ENCODE results near the gene SLC25A42. TPM values are rescaled to one million over a fixed set of nuclear protein-coding genes. Genes with fewer than 3 reads are reported as not detected.
"Not testable (repeated sequence)": the region's sequence is repeated elsewhere in the genome, so short reads cannot be mapped to it uniquely, and the experiment has no call there.

SLC25A42 gene
- total RNA-seq, 1 donor from 2014 or later, result 24.6 TPM

DNA sequence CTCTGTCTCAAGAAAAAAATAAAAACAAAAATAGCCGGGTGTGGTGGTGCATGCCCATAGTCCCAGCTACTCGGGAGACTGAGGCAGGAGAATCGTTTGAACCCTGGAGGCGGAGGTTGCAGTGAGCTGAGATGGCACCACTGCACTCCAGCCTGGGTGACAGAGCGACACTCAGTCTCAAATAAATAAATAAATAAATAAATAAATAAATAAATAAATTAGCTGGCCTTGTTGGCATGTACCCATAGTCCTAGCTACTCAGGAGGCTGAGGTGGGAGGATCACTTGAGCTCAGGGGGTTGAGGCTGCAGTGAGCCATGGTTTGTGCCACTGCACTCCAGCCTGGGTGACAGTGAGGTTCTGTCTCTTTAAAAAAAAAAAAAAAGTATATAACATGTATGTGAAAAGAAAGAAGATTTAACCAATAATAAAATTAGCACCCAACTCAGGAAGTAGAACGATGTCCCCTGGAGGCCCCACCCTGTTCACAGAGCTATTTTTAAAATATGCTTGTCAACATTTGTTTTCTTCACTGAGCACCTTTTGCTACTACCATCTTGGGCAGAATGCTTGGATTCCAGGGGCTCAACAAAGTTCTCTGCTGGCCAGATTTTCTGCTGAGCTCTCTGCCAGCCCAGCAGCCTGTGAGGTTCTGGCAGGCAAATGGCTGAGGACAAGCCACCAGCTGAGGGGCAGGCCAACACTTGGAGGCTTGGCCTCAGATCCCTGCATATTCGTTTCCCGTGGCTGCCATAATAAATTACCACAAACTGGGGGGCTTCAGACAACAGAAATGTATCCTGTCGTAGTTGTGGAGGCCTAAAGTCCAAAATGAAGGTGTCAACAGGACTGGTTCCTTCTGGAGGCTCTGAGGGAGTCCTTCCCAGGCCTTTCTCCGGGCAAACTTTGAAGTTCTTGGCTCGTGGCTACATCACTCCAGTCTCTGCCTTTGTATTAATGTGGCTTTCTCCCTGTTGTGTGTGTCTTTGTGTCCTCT, 5.2 kb downstream of the SLC25A42 start:
- peak; percentile 37 for DNase-seq (ENCODE audit: low read depth)

DNA sequence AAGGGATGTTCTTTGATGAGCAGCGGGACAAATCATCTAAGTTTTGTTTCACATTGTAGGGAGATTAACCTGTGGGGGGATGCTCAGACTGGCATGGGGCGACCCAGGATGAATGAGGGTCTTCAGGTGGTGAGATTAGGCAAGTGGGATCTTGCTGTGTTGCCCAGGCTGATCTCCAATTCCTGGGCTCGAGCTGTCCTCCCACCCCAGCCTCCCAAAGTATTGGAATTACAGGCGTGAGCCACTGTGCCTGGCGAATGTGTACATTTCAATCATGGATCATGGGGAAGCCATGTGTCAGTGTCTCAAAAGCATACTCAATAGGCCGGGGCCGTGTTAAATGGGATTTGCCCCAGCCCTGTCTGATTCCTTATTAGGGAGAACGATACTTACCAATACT, 8.1 kb downstream of the SLC25A42 start:
- DNase-seq (ENCODE audit: low read depth), result no peak

DNA sequence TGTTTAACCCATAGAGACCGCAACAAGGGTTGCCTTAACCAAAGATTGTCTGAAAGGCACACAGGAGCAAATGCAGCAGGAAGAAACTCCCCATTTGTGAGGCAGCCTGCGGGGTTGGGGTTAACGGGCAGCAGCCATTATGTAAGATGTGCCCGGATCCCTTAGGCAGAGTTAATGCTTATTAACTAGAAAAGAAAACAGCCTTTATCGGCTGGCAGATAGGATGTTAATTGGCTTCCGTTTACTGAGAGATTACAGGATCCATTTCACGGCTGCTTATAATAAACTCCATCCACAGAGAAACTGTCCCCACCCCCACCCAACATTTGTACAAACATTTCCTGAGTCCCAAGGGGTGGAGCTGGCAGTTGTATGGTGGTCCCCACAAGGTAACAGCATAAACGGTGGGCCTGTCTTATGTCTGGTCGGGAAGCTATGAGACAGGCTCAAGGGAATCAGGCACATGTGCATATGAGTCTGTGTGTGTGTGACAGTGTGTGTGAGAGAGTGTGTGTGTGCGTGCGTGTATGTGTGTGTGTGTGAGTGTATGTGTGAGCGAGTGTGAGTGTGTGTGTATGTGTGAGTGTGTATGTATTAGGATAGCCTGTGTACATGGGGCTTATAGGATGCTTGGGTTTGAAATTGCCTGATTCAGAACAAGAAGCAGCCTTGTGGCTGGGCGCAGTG, 10.5 kb downstream of the SLC25A42 start:
- no peak for DNase-seq (ENCODE audit: low read depth)

DNA sequence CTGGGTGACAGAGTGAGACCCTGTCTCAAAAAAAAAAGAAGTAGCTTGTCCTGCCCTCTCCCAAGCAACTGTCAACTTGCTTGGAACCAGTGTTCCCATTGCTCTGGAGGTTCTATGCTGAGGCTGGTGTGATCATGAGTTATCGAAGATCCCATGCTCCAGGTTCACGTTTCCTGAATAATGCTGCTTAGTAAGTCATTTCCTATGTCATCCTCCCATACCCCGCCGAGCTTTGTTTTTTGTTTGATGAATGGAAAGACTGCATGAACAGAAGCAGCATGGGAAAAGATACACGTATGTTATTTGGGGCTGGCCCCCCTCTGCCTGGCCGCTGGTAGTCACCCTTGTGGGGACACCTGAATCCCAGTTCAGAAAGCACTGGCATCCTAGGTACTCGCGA, 11.3 kb downstream of the SLC25A42 start:
- no peak for DNase-seq (ENCODE audit: low read depth)

DNA sequence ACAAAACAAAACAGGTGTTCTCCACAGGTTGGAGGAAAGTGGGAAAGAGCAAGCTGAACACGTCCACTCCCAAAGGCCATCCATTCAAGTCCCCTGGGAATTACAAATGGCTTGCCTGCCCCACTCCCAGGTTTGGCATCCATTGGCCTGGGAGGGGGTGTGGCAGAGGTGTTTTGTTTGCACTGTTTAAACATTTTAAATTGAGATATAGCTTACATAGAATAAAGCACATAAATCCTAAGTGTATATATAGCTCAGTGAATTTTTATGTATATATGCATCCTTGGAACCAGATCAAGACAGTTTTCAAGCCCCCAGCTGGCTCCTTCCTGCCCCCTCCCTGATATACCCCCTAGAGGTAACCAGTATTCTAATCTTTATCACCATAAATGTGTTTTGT, 12.7 kb downstream of the SLC25A42 start:
- no peak for DNase-seq (ENCODE audit: low read depth)

DNA sequence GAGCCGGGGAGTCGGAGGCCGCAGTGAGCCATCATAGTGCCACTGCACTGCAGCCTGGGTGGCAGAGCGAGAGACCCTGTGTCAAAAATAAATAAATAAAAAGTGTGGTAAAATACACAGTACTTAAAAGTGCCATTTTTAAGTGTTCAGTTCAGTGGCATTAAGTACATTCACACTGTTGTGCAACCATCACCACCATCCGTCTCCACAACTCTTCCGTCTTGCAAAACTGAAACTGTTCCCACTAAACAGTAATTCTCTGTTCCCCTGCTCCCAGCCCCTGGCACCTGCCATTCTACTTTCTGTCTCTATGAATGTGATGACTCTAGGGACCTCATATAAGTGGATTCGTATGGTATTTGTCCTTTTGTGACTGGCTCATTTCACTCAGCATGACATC, 13.3 kb downstream of the SLC25A42 start:
- DNase-seq (ENCODE audit: low read depth), result no peak

DNA sequence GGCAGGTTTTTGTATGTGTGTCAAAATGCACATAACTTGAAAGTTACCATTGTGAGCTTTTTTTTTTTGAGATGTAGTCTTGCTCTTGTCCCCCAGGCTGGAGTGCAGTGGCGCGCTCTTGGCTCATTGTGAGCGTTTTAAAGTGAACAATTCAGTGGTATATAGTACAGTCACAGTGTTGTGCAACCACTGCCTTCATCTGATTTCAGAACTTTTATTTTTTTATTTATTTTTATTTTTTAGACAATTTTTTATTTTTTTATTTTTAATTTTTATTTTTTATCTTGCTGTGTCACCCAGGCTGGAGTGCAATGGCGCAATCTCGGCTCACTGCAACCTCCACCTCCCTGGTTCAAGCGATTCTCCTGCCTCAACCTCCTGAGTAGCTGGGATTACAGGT, 15.0 kb downstream of the SLC25A42 start:
- no peak for DNase-seq (ENCODE audit: low read depth)

DNA sequence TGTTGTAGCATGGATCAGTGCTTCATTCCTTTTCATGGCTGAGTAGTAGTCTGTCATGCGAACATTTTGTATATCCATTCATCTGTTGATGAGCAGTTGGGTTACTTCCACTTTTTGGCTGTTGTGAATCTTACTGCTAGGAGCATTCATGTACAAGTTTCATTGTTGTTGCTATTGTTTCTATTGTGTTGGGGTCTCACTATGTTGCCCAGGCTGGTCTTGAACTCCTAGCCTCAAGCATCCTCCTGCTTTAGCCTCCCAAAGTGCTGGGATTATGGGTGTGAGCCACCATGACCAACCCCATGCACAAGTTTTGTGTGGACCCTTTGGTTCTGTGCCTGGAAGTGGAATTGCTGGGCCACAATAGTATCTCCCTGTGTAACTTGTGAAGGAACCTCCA, 15.8 kb downstream of the SLC25A42 start:
- no peak for DNase-seq (ENCODE audit: low read depth)

DNA sequence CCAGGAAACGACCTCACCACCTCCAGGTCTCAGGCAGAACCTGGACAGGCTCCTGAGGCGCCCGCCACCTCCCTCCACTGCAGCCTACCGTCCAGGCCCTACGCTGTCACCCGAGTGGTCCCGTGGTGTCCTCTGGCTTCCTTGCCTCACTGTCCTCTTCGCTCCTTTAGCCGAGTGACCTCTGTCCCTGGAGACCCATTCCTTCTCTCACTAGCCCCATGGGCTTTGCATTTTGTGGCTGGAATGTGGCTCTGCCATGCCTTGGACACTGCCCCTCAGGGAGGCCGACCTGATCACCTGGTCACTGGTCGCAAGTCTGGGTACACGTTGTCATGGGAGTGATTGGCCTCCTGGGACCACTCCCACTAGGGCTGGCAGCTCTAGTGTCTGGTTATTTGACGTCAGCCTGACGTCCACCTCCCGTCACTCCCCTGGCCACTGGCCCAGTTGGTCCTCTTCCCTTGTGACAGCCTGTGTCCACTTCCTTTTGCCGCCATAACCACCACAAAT, 17.9 kb downstream of the SLC25A42 start:
- DNase-seq (ENCODE audit: low read depth), result peak; percentile 17

DNA sequence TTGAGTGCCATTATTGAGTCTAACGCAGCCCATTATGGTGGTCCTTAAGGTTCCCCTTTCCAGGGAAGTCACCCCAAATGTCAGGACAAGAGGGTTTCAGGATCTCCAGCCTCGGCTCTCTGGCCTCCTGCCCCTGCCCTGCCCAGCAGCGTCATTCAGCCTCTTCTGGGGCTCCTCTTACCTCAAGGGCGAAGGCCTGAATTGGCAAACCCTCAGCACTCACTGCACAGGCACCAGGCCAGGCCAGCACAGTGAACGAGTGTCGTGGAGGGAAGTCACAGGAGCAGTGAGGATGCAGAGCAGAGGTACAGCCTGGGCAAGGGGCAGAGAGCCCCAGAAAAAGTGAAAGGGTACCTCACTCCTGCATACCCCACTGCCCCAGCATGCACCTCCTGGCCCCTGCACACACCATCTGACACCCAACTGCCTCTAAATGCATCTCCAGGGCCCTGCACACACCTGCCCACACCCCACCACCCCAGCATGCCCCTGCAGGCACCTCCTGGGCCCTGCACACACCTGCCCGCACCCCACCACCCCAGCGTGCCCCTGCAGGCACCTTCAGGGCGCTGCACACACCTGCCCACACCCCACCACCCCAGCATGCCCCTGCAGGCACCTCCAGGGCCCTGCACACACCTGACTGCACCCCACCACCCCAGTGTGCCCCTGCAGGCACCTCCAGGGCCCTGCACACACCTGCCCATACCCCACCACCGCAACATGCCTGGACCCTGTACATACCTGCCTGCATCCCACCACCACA, 19.8 kb downstream of the SLC25A42 start:
- DNase-seq (ENCODE audit: low read depth), result no peak

DNA sequence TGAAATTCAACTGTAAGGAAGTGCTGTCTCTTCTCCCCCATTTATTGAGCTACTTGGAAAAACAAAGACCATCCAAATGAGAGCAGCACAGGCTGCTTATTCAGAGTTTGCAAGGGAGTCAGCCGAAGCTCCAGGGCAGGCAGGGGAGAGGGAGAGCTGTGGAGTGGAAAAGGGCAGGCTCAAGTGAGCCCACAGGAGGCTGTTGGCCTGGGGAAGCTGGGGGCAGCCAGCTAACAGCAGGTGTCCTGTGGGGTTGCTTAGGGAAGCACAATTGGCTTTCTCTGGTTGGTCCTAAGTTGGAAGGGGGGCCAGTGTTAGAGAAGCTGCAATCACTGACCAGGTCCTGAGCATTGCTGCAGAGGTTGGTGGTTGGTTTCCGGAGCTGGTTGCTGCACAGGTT, 23.9 kb downstream of the SLC25A42 start:
- peak; percentile 47 for DNase-seq (ENCODE audit: low read depth)

DNA sequence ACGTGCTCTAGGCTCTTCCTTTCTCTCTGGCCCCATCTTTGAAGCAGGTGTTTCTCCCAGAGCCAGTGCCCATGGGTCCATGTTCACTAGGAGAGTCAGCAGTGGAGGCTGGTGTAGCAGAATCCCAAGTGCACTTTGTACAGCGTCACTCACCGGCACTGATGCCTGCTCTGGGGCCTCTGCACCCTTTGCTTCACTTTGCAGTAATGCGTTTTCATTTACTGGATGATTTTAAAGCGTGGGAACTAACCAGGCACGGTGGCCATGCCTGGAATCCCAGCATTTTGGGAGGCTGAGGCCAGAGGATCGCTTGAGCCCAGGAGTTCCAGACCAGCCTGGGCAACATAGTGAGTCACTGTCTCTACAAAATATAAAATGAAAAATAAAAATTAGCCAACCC, 30.7 kb downstream of the SLC25A42 start:
- DNase-seq (ENCODE audit: low read depth), result no peak

DNA sequence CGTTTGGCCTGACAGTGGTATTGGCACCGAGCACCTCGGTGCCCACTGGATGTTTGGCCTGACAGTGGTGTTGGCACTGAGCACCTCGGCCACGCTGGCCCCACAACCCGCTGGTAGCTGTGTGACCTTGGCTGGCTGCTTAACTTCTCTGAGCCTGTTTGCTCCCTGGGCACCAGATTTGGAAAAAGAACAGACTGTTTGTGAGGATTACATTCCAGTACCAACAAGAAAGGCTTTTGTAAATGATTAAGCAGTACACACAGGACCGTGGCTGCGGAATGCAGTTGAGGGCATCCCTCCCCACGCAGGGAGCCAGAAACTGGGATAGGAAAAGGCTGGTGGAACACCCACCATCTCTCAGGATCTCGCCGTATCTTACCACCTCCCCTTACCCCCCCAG, 31.9 kb downstream of the SLC25A42 start:
- no peak for DNase-seq (ENCODE audit: low read depth)

DNA sequence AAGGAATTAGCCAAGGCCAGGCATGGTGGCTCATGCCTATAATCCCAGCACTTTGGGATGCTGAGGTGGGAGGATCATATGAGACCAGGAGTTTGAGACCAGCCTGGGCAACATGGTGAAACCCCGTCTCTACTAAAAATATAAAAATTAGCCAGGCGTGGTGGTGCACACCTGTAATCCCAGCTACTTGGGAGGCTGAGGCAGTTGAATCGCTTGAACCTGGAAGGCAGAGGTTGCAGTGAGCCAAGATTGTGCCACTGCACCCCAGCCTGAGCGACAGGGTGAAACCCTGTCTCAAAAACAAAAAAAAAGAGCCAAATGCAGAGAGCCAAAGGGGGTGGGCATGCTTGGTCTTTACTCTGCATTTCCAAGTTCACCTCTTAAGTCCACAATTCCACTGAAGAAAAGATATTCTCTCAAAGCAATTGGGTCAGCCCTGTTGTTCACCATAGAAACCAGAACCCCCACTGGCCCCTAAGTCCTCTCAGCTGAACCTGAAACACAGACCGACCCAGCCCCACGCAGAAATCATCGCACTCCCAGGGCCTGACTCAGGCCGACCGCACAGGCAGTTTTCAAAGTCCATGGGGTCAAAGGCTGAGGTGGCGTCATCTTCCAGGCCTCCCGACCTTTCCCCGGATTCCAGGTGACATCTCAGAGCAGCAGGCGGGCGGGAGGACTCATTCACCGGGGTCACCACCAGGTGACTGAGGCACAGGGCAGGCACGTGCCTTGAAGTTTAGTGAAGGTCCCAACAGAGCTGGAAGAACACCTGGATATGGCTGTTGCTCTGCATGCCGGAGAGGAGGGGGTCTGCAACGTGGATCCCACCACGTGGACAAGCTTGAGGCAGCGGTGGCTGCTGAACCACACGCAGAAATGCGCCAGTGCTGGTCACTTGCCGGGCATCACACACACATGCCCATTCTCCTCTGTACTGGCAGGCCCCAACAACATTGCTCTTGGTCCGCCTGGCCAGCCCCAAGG, 33.1 kb downstream of the SLC25A42 start:
- no peak for DNase-seq (ENCODE audit: low read depth)

DNA sequence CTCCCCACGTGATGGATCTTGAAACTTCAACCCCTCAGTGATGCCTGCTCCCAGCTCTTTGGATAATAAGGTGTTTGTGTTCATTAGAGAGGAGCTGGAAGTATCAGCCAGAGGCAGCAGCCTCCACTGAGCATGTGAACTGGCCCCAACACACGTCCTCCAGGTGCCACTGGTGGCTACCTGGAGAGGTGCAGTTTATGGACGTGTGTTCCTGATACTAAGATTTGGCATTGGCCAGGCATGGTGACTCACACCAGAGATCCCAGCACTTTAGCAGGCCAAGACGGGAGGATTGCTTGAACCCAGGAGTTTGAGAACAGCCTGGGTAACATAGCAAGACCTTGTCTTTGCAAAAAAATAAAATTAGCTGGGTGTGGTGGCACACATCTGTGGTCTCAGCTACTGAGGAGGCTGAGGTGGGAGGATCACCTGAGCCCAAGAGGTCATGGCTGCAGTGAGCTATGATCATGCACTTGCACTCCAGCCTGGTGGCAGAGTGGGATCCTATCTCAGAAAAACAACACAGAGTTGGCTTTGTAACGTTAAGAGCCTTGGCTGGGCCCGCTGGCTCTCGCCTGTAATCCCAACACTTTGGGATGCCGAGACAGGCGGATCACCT, 34.4 kb downstream of the SLC25A42 start:
- no peak for DNase-seq (ENCODE audit: low read depth)

DNA sequence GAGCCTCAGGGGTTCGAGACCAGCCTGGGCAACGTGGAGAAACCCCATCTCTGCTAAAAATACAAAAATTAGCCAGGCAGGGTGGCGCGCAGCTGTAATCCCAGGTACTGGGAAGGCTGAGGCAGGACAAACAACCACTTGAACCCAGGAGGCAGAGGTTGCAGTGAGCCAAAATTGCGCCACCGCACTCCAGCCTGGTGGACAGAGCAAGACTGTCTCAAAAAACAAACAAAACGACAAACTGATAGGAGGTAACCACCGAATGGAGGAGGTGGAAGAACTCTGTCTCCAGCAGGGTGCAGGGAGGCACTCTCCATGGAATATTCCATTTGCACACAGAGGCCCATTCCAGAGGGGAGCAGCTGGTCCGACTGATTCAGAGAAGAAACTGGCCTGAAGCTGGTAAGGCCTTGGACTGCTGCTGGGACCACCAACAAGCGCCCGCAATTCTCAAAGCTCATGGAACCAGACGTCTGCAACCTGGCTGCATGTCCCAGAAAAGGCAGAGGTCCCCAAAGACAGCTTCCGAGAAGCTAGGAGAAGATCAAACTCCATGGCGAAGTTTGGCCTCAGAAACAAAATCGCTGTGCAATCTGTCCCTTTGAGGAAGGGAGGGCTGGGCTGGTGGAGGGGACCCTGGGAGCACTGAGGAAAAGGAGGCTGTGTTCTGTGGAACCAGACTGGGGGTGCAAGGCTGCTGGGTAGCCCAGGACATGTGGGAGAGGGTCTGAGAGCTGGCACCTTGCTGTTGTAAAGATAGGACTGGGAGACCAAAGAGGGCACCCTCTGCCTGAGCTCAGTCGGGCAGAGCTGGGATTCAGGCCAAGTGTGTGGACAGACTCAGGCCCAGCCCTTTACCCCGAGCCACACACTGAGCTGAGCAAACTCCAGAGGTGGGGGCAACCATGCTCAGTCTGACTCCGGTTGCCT, 35.2 kb downstream of the SLC25A42 start:
- peak; percentile 50 for DNase-seq (ENCODE audit: low read depth)

DNA sequence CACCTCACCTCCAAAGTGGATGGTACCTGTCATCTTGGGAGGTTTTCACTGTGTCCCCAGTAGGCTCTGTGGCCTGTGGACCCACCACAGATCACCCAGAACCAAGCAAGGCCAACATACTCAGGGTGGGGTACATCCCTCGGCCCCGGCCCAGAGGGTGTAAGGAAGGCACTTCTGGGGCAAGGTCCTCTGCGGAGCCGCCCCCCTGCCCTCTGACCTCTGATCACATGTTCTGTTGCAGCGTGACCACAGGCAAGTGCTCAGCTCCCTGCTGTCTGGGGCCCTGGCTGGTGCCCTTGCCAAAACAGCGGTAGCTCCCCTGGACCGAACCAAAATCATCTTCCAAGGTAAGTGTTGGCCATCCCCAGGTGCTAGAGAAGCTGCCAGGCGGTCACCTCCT, 37.7 kb downstream of the SLC25A42 start:
- no peak for DNase-seq (ENCODE audit: low read depth)

DNA sequence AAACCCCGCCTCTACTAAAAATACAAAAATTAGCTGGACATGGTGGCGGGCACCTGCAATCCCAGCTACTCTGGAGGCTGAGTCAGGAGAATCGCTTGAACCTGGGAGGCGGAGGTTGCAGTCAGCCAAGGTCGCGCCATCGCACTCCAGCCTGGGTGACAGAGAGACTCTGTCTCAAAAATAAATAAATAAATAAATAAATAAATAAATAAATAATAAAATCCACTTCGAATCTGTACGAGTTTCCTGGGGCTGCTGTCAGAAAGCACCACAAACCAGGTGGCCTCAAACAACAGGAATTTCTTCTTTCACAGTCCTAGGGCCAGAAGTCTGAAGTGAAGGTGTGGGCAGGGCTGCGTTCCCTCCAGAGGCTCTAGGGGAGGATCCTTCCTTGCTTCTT, 38.8 kb downstream of the SLC25A42 start:
- DNase-seq (ENCODE audit: low read depth), result not testable (repeated sequence)

DNA sequence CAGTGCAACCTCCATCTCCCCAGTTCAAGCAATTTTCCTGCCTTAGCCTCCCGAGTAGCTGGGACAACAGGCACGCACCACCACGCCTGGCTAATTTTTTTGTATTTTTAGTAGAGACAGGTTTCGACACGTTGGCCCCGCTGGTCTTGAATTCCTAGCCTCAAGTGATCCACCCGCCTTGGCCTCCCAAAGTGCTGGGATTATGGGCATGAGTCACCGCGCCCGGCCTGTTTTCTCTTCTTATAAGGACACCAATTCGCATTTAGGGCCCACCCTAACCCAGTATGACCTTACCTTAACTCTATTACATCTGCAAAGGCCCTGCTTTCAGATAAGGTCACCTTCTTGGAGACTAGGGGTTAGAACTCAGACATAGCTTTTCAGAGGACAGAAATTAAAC, 39.4 kb downstream of the SLC25A42 start:
- no peak for DNase-seq (ENCODE audit: low read depth)

Measured in myocyte (in vitro differentiated cells).